ENCODE measurements around the gene FETUB.

Gene FETUB, protein sequence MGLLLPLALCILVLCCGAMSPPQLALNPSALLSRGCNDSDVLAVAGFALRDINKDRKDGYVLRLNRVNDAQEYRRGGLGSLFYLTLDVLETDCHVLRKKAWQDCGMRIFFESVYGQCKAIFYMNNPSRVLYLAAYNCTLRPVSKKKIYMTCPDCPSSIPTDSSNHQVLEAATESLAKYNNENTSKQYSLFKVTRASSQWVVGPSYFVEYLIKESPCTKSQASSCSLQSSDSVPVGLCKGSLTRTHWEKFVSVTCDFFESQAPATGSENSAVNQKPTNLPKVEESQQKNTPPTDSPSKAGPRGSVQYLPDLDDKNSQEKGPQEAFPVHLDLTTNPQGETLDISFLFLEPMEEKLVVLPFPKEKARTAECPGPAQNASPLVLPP

DNA sequence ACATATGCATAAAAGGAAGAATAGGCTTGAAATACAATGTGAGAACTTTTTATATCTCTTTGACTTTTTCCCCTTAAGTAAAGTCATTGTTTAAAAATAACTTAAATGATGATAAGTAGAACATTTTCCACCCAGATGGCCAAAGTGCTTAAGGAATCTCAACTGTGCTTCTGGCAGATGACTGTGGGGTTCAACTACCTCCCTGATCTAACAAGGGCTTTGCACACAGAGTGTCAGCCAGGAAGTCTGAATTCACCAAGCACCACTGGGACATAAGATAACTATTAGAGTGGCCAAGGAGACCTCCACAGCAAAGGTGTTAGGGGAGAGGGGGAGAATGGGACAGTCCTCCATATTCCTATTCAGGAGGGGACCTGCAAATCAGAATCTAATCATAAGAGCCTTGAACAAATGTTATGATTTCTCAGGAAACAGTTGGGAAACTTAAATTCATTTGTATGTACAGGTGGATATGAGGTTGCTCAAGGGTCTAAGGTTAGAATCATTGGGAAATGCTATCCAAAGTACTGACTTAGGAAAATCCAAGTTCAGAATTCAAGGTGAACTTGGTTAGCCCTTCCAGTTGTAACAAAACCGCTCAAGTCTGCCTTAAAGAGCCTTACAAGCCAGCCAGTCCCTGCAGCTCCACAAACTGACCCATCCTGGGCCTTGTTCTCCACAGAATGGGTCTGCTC is at the start of gene FETUB:
Gene FETUB (plus strand): TSS at position 622 of the 695 bp plus-strand sequence. CDS start 62 bp downstream, at position 684.
- no peak for DNase-seq (ENCODE audit: low read depth, low spot score)

DNA sequence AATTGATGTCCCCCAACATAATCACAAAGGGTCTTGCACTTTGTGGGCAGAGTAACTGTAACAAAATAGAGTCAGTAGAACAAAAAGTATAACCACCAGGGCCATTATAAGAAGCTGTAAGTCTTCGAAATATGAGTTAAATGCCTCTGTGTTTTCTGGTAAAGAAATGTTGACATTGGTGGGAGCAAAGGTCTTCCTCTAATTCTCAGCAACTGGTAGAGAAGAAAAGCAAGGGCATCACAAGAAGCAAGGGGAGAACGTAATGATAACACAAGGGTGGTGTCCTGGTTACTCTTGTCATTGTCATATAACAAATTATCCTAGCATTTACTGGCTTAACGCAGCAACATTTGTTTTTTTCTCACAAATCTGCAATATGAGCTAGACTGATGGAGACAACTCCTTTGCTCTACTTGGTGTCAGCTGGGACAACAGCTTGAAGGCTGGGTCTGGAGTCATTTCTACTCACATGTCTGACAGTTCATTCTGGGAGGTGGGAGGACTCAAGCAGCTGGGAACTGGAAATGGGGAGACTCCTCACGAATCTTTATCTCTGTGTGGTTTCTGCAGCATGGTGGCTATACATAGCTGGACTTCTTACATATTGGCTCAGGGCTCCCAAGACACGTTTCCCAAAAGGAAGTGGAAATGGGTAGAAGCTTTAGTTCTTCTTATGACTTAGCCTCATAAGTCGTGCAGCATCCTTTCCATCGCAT is 49.5 kb upstream of the FETUB start:
- DNase-seq (ENCODE audit: low read depth, low spot score), result no peak

DNA sequence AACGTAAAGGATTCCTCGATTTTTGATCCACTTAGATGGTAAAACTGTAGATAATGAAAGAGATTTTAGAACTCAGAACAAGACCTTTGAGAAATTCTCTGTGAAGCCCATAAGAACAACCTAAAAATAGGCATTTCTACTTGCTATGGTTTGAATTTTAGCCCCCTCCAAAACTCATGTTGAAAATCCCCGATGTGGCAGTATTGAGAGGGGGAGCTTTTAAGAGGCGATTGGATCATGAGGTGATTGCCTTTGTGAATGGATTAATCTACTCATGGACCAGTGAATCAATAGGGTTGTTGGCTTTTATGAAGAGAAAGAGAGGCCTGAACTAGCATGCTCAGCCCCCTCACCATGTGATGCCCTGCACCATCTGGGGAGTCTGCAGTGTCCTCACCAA is 47.5 kb upstream of the FETUB start:
- no peak for DNase-seq (ENCODE audit: low read depth, low spot score)

DNA sequence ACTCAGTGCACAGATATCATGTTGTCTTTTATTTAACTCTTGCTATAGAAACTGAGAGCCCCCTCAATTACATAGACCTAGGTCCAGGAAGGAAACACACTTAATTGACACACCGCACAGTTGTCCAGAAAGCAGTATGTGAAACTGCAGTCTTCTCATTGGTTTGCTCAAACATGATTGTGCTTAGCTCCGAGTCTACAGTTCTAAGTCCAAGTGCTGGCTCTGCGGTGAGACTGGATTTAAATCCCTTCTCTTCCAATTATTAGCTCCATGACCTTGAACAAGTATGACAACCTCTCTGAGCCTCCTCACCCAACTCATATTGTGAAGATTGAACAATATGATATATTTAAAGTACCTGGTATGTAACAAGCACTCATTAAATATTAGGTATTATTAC is 46.3 kb upstream of the FETUB start:
- DNase-seq (ENCODE audit: low read depth, low spot score), result no peak

DNA sequence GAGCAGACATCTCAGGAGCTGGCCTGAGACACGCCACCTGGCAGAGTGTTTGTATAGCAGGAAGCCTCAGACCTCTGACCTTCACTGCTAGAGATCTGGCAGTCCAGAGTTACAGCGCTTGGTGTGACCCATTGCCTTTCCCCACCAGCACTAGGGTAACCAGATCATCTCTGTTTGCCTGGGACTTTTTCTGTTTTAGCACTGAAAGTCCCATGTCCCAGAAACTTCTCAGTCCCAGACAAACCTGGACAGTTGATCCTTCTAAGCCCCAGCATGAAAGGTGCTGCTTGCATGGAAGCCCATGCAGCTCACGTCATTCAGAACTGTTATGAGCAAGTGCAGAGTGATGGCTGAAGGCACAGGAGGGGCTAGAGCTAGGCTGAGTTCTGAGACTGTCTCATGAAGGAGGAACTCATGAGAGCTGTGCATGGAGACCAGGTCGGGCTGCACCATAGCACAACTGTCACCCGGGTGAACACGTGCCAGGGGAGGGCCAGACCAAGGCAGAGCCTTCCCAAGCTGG is 45.5 kb upstream of the FETUB start:
- DNase-seq (ENCODE audit: low read depth, low spot score), result no peak

DNA sequence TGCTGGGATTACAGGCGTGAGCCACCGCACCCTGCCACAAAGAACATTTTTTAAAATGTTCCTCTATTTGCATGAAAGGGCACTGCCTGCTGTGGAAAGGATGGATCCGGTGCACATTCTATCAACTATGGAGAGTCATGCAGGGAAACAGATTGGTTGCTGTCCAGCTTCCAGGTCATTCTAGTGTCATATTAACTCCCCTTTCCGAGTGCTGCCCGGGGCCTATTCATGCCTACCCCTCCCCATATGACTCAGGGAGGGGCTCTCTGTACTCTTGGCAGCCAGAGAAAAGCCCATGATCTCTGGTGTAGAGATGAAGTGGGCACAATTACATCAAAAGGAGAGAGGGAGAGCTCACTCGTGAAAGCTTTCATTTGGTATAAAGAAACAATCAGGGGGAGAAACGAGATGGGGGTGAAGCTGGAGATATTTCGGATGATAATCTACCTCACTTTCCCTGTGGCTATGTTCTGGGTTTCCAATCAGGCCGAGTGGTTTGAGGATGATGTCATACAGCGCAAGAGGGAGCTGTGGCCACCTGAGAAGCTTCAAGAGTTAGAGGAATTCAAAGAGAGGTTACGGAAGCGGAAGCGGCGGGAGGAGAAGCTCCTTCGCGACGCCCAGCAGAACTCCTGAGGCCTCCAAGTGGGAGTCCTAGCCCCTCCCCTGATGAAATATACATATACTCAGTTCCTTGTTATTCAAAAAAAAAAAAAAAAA is 43.5 kb upstream of the FETUB start:
- DNase-seq (ENCODE audit: low read depth, low spot score), result no peak

DNA sequence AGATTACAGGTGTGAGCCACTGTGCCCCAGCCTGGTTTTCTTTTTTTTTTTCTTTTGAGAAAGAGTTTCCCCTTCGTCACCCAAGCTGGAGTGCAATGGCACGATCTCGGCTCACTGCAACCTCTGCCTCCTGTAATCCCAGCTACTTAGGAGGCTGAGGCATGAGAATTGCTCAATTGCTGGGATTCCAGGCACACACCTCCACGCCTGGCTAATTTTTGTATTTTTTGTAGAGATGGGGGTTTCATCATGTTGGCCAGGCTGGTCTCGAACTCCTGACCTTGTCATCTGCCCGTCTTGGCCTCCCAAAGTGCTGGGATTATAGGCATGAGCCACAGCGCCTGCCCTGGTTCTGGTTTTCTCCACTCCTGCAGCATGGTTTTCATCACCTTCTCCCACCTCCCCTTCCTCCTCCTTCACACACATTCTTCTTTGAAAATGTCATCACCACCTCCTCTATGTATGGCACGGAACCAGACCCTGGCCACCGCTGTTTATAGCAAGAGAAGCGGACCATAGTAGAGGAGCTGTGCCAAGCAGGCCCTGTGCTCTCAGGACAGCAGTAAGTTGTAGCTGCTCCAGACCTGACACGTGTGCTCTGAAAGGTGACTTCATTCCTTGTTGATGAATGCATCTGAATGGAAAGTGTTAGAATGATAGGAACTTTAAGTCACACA is 42.0 kb upstream of the FETUB start:
- no peak for DNase-seq (ENCODE audit: low read depth, low spot score)

DNA sequence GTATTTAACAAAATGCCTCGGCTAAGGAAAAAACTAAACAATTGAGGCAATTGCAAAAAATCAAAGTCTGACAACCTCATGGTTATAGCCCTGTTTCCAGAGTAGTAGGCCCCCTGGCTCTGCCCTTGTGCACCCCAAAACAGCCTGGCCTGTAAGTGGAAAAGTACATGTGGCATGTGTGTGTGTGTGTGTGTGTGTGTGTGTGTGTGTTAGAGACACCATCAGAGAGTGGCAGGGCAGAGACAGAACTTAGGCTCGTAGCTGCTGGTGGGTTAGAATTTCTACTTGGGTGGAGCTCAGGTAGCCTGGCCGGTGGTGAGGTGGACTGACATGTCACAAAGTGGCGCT is 41.4 kb upstream of the FETUB start:
- no peak for DNase-seq (ENCODE audit: low read depth, low spot score)

DNA sequence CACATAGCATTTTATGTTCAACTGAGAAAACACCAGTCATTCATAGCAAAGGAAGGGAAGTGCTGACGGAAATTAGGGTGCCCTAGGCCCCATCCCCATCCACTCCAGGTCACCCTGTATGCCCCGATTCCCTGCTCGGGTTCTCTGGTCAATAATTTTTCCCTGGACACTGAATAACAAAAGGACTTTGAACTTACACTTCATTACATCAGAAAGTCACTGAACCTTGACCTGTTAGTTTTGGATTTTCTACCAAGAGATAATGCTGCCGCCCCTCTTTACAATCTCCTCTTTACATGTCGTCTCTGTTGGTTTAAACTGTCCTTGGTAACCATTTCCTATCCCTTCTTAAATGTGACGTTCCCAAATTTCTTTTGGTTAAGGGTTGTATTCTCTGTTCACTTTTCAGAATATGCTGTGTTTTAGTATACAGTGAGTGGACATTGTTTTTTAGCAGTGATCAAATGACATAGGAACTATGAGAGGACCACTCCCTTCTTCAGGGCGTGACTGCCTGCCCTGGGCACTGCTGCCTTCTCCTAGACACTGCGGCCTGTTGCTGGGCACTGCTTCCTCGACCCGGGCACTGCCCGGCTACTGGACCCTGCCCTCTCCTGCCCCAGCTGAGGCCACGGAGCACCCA is 40.9 kb upstream of the FETUB start:
- DNase-seq (ENCODE audit: low read depth, low spot score), result no peak

DNA sequence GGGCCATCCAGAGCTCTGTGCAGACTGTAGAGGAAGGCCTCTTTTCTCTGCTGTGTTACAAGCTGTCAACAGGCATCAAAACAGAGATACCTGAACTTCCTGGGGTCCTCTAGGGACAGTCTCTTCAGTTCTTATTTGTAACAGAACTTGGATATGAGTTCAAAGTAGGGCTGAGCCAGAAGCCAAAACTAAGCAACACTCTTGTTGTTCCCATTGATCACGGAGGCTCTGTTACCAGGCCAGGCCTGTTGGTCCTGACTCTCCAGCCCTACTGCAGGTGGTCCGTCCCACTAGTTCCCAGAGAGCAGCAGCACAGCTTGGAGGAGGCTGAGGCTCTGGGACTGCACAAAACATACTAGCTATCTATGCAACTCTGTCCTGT is 40.4 kb upstream of the FETUB start:
- no peak for DNase-seq (ENCODE audit: low read depth, low spot score)

DNA sequence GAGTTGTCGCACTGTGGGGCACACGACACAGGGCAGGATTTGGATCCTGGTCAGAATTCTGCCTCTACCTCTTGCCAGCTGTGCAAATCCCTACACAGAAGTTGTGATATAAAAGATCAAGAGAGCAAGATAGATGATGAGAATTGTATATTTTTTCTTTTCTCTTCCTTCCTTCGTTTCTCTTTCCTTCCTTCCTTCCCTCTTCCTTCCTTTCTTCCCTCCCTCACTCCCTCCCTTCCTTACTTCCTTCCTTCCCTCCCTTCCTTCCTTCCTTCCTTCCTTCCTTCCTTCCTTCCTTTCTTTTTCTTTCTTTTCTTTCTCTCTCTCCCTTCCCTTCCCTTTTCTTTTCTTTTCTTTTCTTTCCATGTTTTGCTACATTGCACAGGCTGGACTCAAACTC is 39.3 kb upstream of the FETUB start:
- DNase-seq (ENCODE audit: low read depth, low spot score), result no peak

DNA sequence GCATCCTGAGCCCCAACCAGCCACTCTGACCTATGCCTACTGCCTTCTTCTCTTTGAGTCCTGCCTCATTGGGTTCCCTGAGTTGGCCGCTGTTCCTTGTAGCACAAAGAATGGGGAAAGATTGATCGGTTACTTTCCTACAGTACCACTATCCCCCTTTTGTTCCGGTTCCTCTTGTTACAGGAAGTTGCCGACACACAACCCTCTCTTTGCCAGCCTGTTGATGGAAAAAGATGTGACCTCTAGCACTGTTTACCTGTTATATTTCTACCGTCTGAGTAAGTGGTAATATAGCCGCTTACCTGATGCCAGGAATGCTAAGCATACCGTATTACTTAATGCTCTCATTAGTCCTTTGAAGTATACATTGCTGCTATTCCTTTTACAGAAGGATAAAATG is 37.0 kb upstream of the FETUB start:
- DNase-seq (ENCODE audit: low read depth, low spot score), result no peak

DNA sequence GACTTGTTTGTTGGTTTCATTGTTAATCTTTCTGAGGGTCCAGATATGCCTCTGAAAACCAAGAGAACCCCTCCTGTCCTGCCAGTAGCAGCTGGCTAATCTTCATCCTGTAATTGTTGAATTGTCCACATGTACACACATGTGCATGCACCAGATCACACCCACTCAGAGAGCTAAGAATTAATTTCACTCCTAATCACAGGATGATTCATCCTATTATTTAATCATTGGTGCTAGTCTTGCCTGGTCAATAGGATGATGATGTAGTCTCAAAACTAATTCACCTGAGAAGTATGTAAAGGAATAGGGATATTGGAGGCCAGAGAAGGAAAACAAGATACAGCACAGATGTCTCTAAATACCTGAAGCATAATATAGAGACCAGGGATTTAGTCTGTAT is 35.1 kb upstream of the FETUB start:
- DNase-seq (ENCODE audit: low read depth, low spot score), result no peak

DNA sequence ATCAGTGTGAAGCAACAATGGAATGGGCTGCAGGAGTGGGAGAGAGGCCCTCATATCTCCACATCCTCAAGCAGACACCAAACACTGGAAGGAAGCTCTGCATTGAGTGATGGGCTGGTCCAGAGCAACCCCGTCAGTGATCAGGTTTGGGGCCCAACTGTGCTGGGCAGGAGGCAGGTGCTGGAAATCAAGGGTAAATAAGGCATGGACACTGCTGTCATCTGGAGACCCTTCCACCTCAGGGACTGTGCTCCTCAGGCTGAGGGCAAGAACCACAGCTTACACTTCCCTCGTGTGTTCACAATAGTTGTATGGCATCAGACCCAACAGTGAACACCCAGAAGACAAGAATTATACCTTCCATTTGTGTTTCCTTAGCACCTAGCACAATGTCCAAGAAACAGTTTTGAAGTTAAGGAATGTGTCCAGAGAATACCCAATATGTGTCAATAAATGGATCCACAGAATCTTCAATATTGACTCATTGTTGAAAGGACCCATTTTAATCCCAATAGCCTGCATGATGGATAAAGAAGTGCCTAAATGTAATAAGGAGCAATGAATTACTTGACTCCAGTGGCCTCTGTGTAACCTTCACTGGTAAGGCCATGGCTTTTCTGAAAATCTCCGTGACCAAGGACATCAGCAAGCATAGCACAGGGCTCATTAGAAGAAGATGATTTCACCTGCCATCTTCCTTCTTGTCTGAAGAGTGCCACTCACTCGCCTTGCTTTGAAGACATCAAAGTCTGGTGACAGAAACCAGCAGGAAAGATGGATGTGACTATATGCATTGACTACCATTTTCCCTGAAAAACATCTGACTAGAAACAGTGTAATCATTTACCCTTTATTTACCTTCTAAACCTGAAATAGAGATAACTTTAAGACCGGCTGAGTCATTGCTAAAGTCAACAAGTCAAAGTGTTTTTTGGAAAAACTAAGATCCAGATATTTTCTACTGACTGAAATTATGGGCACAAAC is 34.3 kb upstream of the FETUB start:
- DNase-seq (ENCODE audit: low read depth, low spot score), result no peak

DNA sequence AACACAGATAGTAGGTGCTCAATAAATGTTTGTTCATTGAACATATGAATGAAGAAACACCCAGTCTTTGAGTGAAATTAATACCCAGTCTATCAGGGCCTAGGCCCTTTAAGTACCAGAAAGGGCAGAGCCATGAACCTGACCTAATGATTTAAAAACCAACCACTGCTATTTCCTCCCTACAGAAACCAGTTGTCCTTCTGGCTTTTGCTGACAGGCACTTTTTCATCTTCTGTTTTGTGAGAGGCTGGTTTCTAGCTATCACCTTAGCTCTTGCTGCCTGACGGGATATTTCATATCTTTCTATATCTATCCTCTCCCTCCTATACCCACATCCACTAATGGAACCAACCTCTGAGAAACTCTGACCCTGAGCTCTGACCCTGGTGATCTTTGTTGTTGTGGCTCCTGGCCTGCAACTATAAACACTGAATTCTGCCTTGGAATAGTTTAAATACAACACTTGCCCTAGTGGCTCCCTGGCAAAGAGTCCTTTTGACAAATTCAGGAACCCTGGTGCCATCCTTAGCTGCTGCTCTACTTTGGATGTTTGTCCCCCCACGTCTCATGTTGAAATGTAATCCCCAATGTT is 31.5 kb upstream of the FETUB start:
- DNase-seq (ENCODE audit: low read depth, low spot score), result no peak

DNA sequence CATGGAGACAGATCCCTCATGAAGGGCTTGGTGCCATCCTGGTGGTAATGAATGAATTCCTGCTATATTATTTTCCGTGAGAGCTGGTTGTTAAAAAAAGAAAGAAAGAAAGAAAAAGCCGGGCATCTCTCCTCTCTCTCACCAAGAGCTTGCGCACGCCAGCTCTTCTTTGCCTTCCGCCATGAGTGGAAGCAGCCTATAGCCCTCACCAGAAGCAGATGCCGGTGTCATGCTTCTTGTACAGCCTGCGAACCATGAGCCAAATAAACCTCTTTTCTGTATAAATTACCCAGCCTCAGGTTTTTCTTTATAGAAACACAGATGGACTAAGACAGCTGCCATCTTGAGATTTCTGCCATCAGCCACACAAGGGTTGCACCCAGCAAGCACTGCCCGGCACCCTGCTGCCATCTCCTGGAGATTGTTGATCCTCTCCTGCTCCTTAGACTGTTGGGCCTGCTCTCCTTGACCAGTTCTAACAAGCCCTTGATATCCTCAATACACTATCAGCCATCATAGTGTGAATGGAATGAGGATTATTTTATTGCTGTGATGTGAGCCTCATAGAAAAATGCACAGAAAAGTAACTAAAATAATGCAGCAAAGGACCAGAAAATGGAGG is 30.8 kb upstream of the FETUB start:
- no peak for DNase-seq (ENCODE audit: low read depth, low spot score)

DNA sequence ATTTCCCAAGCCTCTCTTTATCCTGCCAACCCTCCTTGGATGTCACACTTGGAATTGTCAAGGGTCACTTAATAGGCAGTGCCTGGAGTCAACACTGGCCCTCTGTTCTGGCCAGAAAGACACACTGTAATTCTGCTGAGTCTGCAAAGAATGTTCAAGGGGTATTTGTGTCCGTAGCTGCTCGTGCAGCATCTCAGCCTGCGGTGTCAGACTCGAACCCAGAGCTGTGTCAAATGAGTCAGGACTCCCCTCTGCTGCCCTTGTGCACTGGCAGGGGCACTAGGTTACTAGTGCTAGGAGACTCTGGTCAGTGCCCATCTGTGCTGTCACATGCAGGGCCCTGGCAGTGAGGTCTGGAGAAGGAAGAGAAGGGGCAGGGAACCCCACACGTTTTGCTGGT is 28.1 kb upstream of the FETUB start:
- DNase-seq (ENCODE audit: low read depth, low spot score), result no peak

DNA sequence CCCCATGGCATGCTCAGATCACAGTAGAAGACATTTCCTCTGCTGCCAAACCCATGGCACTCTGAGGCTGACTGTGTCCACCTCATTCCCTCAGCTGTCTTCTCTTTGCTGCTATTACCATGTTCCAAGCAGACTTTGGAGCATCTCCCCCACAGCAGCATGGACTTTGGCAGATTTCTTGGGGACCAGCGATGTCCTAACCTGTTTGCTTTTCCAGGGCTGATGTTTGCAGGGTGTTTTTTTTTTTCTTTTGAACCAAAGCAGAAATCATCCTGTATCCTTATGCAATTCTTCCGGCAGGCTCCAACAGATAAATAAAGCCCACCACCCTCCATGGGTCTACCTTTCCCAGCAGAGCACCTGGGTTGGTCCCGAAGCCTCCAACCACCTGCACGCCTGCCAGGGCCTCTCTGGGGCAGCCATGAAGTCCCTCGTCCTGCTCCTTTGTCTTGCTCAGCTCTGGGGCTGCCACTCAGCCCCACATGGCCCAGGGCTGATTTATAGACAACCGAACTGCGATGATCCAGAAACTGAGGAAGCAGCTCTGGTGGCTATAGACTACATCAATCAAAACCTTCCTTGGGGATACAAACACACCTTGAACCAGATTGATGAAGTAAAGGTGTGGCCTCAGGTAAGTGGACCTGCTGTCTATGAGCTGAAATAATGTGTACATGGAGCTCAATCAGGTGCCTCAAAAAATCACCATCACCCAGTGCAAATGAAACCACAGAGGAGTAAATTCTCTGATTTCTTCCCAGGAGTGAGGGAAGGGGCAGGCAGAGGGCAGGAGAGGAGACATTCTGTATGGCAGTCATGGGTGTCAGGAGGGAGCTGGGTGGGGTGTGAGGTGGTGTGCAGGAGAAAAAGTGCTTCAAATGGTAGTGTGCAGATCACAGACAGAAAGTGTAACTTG is 27.2 kb upstream of the FETUB start, which contains the start of gene AHSG:
Gene AHSG (plus strand): TSS at position 340 of the 916 bp plus-strand sequence. CDS start 82 bp downstream, at position 422.
- no peak for DNase-seq (ENCODE audit: low read depth, low spot score)
